HEK293 (cell line): ENCODE data around the gene HIPK4.

Source experiments
- CTCF ChIA-PET: fragments of 350-600 bp; formaldehyde crosslinking; extraction: SDS; loops from one replicate; lab custom pipeline; 2021; ENCODE audit warnings: antibody characterized with exemption; lab: Yijun Ruan, JAX
- POLR2A ChIA-PET: fragments of 300-600 bp; formaldehyde crosslinking; extraction: SDS; loops from one replicate; lab custom pipeline; 2020; ENCODE audit warnings: antibody characterized with exemption, inconsistent platforms; lab: Yijun Ruan, JAX
- H3K27ac ChIP-seq: fragments of 200-500 bp; sonication (Bioruptor generic); 2 replicates; pipeline ENCODE4 v1.5.1; 2014; ENCODE audit warnings: low read depth, low read length, control low read depth, inconsistent platforms; ENCODE audit errors: extremely low read depth
- H3K36me3 ChIP-seq, 2 experiments: fragments of 200-500 bp in 1 of 2; sonication (Bioruptor generic) in 1 of 2; 1 replicate in 1 of 2; 2 replicates in 1 of 2; pipeline ENCODE4 v1.5.1; 2014 to 2017; ENCODE audit warnings: inconsistent platforms in 2 of 2, low read length in 2 of 2; ENCODE audit not compliant: control insufficient read depth in 2 of 2, insufficient read depth in 1 of 2
- H3K4me1 ChIP-seq: fragments of 200-500 bp; sonication (Bioruptor generic); 2 replicates; pipeline ENCODE4 v1.5.1; 2014; ENCODE audit warnings: mild to moderate bottlenecking, low read length, inconsistent platforms; ENCODE audit not compliant: control insufficient read depth, insufficient read depth
- H3K4me3 ChIP-seq: 2 replicates; pipeline ENCODE4 v1.5.1; 2011; ENCODE audit warnings: low read depth, mild to moderate bottlenecking, control low read depth, low read length, moderate library complexity
- H3K9me3 ChIP-seq: fragments of 200-500 bp; sonication (Bioruptor generic); 2 replicates; pipeline ENCODE4 v1.5.1; 2014; ENCODE audit warnings: low read depth, low read length, inconsistent platforms; ENCODE audit not compliant: control insufficient read depth, insufficient read depth
- BCL11B ChIP-seq: fragments of 450-650 bp; formaldehyde crosslinking; IDR thresholded peaks from 2 replicates; pipeline ENCODE4 v1.5.1; 2016; ENCODE audit warnings: low read depth, missing biosample characterization, missing genetic modification characterization
- ELK4 ChIP-seq: IDR thresholded peaks from 2 replicates; pipeline ENCODE4 v1.6.1; 2011; ENCODE audit warnings: mild to moderate bottlenecking, low read depth, low read length, borderline replicate concordance
- GLI2 ChIP-seq: fragments of 450-650 bp; formaldehyde crosslinking; IDR thresholded peaks from 2 replicates; pipeline ENCODE4; 2017; ENCODE audit warnings: missing biosample characterization, missing genetic modification characterization, low read depth, borderline replicate concordance
- HIC1 ChIP-seq: fragments of 450-650 bp; formaldehyde crosslinking; IDR thresholded peaks from 2 replicates; pipeline ENCODE4 v1.5.1; 2016; ENCODE audit warnings: missing biosample characterization, missing genetic modification characterization
- HOXC10 ChIP-seq: sonication (generic); formaldehyde crosslinking; IDR thresholded peaks from 2 replicates; pipeline ENCODE4 v1.8.1; 2023; ENCODE audit warnings: mild to moderate bottlenecking, missing genetic modification reagents
- KLF8 ChIP-seq: fragments of 450-650 bp; formaldehyde crosslinking; IDR thresholded peaks from 2 replicates; pipeline ENCODE4 v1.5.1; 2016; ENCODE audit warnings: missing biosample characterization, missing genetic modification characterization
- ZBTB20 ChIP-seq: fragments of 450-650 bp; formaldehyde crosslinking; IDR thresholded peaks from 2 replicates; pipeline ENCODE4 v1.5.1; 2016; ENCODE audit warnings: missing biosample characterization, missing genetic modification characterization
- ZBTB48 ChIP-seq: fragments of 450-650 bp; formaldehyde crosslinking; IDR thresholded peaks from 2 replicates; pipeline ENCODE4 v1.5.1; 2016; ENCODE audit warnings: missing biosample characterization, missing genetic modification characterization
- ZNF157 ChIP-seq: fragments of 450-650 bp; formaldehyde crosslinking; IDR thresholded peaks from 2 replicates; pipeline ENCODE4 v1.5.1; 2016; ENCODE audit warnings: missing biosample characterization, missing genetic modification characterization
- ZNF175 ChIP-seq: fragments of 450-650 bp; formaldehyde crosslinking; IDR thresholded peaks from 2 replicates; pipeline ENCODE4 v1.5.1; 2016; ENCODE audit warnings: missing biosample characterization, missing genetic modification characterization
- ZNF239 ChIP-seq: fragments of 450-650 bp; formaldehyde crosslinking; IDR thresholded peaks from 2 replicates; pipeline ENCODE4 v1.5.1; 2016; ENCODE audit warnings: missing biosample characterization, missing genetic modification characterization
- ZNF580 ChIP-seq: fragments of 450-650 bp; formaldehyde crosslinking; IDR thresholded peaks from 2 replicates; pipeline ENCODE4 v1.5.1; 2016; ENCODE audit warnings: missing biosample characterization, missing genetic modification characterization
- ZNF639 ChIP-seq: fragments of 450-650 bp; formaldehyde crosslinking; IDR thresholded peaks from 2 replicates; pipeline ENCODE4 v1.5.1; 2016; ENCODE audit warnings: missing biosample characterization, missing genetic modification characterization
- ZNF692 ChIP-seq: fragments of 450-650 bp; formaldehyde crosslinking; IDR thresholded peaks from 2 replicates; pipeline ENCODE4 v1.5.1; 2016; ENCODE audit warnings: missing biosample characterization, missing genetic modification characterization
- ZNF768 ChIP-seq: fragments of 450-650 bp; formaldehyde crosslinking; IDR thresholded peaks from 2 replicates; pipeline ENCODE4 v1.5.1; 2018; ENCODE audit warnings: missing biosample characterization, mild to moderate bottlenecking, missing genetic modification characterization

The HIPK4 gene

GRCh38 chr19:40377876-40378385 is 12.1 kb downstream of the HIPK4 start (continued):
- no peak for TF ChIP-seq ELK4

- POLR2A ChIA-PET = interaction anchor here (2.2 kb wide), 1 partner anchor 10 kb away, joined by 7 read pairs; no protein-coding TSS in a partner anchor
- CTCF ChIA-PET = interaction anchor here (1.0 kb wide), 1 partner anchor 20 kb away, joined by 5 read pairs; no protein-coding TSS in a partner anchor
- no peaks in the 10 kb centered on the region for H3K9me3 ChIP-seq
- H3K27ac ChIP-seq = no peak overlapping the region
- TF ChIP-seq ZNF157 (tag by site-specific recombination) (no peak), HIC1 (tag by site-specific recombination) (peak; percentile 56; the same call in 1 of the 2 replicates)
- H3K36me3 ChIP-seq = peaks cover 35 to 62% of the 10 kb centered on the region in 2 experiments
- H3K4me1 ChIP-seq = no peaks in the 10 kb centered on the region
- H3K4me3 ChIP-seq = no peak overlapping the region
Observed at GRCh38 chr19:40376286-40376862, 13.6 kb downstream of the HIPK4 start.

GRCh38 chr19:40374084-40374483 is 15.9 kb downstream of the HIPK4 start:
- Histone ChIP-seq H3K9me3 (no peaks in the 10 kb centered on the region), H3K36me3 (peaks cover 53 to 72% of the 10 kb centered on the region in 2 experiments), H3K4me1 (no peaks in the 10 kb centered on the region), H3K4me3 (no peak overlapping the region), H3K27ac (no peak overlapping the region)
- CTCF ChIA-PET = interaction anchor here (0.6 to 1.1 kb wide), 4 partner anchors 14 to 260 kb away, joined by 3 to 5 read pairs (median 4); partner anchors contain the start of genes C19orf47 and PLD3
- no peak for TF ChIP-seq ZNF692 (tag by site-specific recombination)
- TF ChIP-seq GLI2 = no peak
- TF ChIP-seq KLF8 = peak; percentile 22; the same call in 1 of the 2 replicates
- TF ChIP-seq ZBTB20 (tag by site-specific recombination) = 0 out of 2 replicates have a peak, but pooled peaks have one; percentile 22
- TF ChIP-seq ZNF639 (tag by site-specific recombination) = no peak
- no peak for TF ChIP-seq BCL11B
- TF ChIP-seq ZNF175 = no peak
- no peak for TF ChIP-seq ZNF239
- 0 out of 2 replicates have a peak, but pooled peaks have one; percentile 38 for TF ChIP-seq ZNF580 (tag by site-specific recombination)
- TF ChIP-seq ZBTB48 (tag by site-specific recombination) = no peak
- TF ChIP-seq ZNF768 (tag by site-specific recombination) = peak; percentile 98
- no peak for TF ChIP-seq HOXC10 (CRISPR knock-in tag)
- POLR2A ChIA-PET = interaction anchor here (0.6 to 0.7 kb wide), 2 partner anchors 26 to 95 kb away, joined by 3 read pairs; partner anchors contain the start of genes C19orf47 and PLD3
